ENCODE results near the gene NEMP1.

NEMP1 gene

GRCh38 chr12:57046947-57047890, 31.4 kb downstream of the NEMP1 start:
- H3K9me3 ChIP-seq (ENCODE audit: low read length) = no peaks in the 10 kb centered on the region
- H3K36me3 ChIP-seq (ENCODE audit: insufficient read depth, low read length) = no peaks in the 10 kb centered on the region
- H3K9ac ChIP-seq (ENCODE audit: low read length) = no peak overlapping the region
- no peaks in the 10 kb centered on the region for H3K27me3 ChIP-seq (ENCODE audit: control insufficient read depth in 1 of 2, insufficient read depth in 2 of 2, low read length in 2 of 2)
- peaks cover 5% of the 10 kb centered on the region for H3K4me1 ChIP-seq (ENCODE audit: insufficient read depth, low read length)
- no peak overlapping the region for H3K27ac ChIP-seq (ENCODE audit: low read depth, low read length)
- H3K4me3 ChIP-seq (ENCODE audit: low read depth in 1 of 2, low read length in 2 of 2) = no peak overlapping the region

GRCh38 chr12:57046086-57046791, 32.4 kb downstream of the NEMP1 start:
- H3K27ac ChIP-seq (ENCODE audit: low read depth, low read length) = no peak overlapping the region
- no peak overlapping the region for H3K9ac ChIP-seq (ENCODE audit: low read length)
- H3K4me1 ChIP-seq (ENCODE audit: insufficient read depth, low read length) = peaks cover 5% of the 10 kb centered on the region
- H3K9me3 ChIP-seq (ENCODE audit: low read length) = no peaks in the 10 kb centered on the region
- no peaks in the 10 kb centered on the region for H3K27me3 ChIP-seq (ENCODE audit: control insufficient read depth in 1 of 2, insufficient read depth in 2 of 2, low read length in 2 of 2)
- H3K4me3 ChIP-seq (ENCODE audit: low read depth in 1 of 2, low read length in 2 of 2) = no peak overlapping the region
- no peaks in the 10 kb centered on the region for H3K36me3 ChIP-seq (ENCODE audit: insufficient read depth, low read length)

- Histone ChIP-seq H3K4me1 (ENCODE audit: insufficient read depth, low read length) (peaks cover 5% of the 10 kb centered on the region), H3K4me3 (ENCODE audit: low read depth in 1 of 2, low read length in 2 of 2) (no peak overlapping the region), H3K36me3 (ENCODE audit: insufficient read depth, low read length) (no peaks in the 10 kb centered on the region), H3K27me3 (ENCODE audit: control insufficient read depth in 1 of 2, insufficient read depth in 2 of 2, low read length in 2 of 2) (no peaks in the 10 kb centered on the region), H3K9me3 (ENCODE audit: low read length) (no peaks in the 10 kb centered on the region), H3K27ac (ENCODE audit: low read depth, low read length) (no peak overlapping the region), H3K9ac (ENCODE audit: low read length) (no peak overlapping the region)
Measured at GRCh38 chr12:57044889-57045288, 33.7 kb downstream of the NEMP1 start.

- H3K4me3 ChIP-seq (ENCODE audit: low read depth in 1 of 2, low read length in 2 of 2) = no peak overlapping the region
- H3K27me3 ChIP-seq (ENCODE audit: control insufficient read depth in 1 of 2, insufficient read depth in 2 of 2, low read length in 2 of 2) = no peaks in the 10 kb centered on the region
- H3K9ac ChIP-seq (ENCODE audit: low read length) = no peak overlapping the region
- H3K4me1 ChIP-seq (ENCODE audit: insufficient read depth, low read length) = peaks cover 5% of the 10 kb centered on the region
- H3K9me3 ChIP-seq (ENCODE audit: low read length) = no peaks in the 10 kb centered on the region
- no peaks in the 10 kb centered on the region for H3K36me3 ChIP-seq (ENCODE audit: insufficient read depth, low read length)
- H3K27ac ChIP-seq (ENCODE audit: low read depth, low read length) = no peak overlapping the region
Measured at GRCh38 chr12:57044468-57044867, 34.1 kb downstream of the NEMP1 start.

- H3K4me3 ChIP-seq (ENCODE audit: low read depth in 1 of 2, low read length in 2 of 2) = no peak overlapping the region
- no peak overlapping the region for H3K27ac ChIP-seq (ENCODE audit: low read depth, low read length)
- H3K9me3 ChIP-seq (ENCODE audit: low read length) = no peaks in the 10 kb centered on the region
- no peaks in the 10 kb centered on the region for H3K4me1 ChIP-seq (ENCODE audit: insufficient read depth, low read length)
- H3K9ac ChIP-seq (ENCODE audit: low read length) = no peak overlapping the region
- no peaks in the 10 kb centered on the region for H3K36me3 ChIP-seq (ENCODE audit: insufficient read depth, low read length)
- H3K27me3 ChIP-seq (ENCODE audit: control insufficient read depth in 1 of 2, insufficient read depth in 2 of 2, low read length in 2 of 2) = no peaks in the 10 kb centered on the region
Measured at GRCh38 chr12:57042695-57043094, 35.9 kb downstream of the NEMP1 start.

GRCh38 chr12:57040750-57041149, 37.8 kb downstream of the NEMP1 start:
- H3K27ac ChIP-seq (ENCODE audit: low read depth, low read length) = no peak overlapping the region
- no peak overlapping the region for H3K4me3 ChIP-seq (ENCODE audit: low read depth in 1 of 2, low read length in 2 of 2)
- no peaks in the 10 kb centered on the region for H3K36me3 ChIP-seq (ENCODE audit: insufficient read depth, low read length)
- H3K9me3 ChIP-seq (ENCODE audit: low read length) = no peaks in the 10 kb centered on the region
- no peaks in the 10 kb centered on the region for H3K4me1 ChIP-seq (ENCODE audit: insufficient read depth, low read length)
- no peaks in the 10 kb centered on the region for H3K27me3 ChIP-seq (ENCODE audit: control insufficient read depth in 1 of 2, insufficient read depth in 2 of 2, low read length in 2 of 2)
- H3K9ac ChIP-seq (ENCODE audit: low read length) = no peak overlapping the region

- no peak overlapping the region for H3K4me3 ChIP-seq (ENCODE audit: low read depth in 1 of 2, low read length in 2 of 2)
Measured at GRCh38 chr12:57040211-57040610, 38.4 kb downstream of the NEMP1 start.

GRCh38 chr12:57039016-57039798, 39.4 kb downstream of the NEMP1 start:
- Histone ChIP-seq H3K4me3 (ENCODE audit: low read depth in 1 of 2, low read length in 2 of 2) (no peak overlapping the region), H3K27me3 (ENCODE audit: control insufficient read depth in 1 of 2, insufficient read depth in 2 of 2, low read length in 2 of 2) (no peaks in the 10 kb centered on the region), H3K9me3 (ENCODE audit: low read length) (no peaks in the 10 kb centered on the region), H3K36me3 (ENCODE audit: insufficient read depth, low read length) (no peaks in the 10 kb centered on the region), H3K27ac (ENCODE audit: low read depth, low read length) (no peak overlapping the region), H3K9ac (ENCODE audit: low read length) (no peak overlapping the region), H3K4me1 (ENCODE audit: insufficient read depth, low read length) (no peaks in the 10 kb centered on the region)

More at GRCh38 chr12:57040211-57040610, 38.4 kb downstream of the NEMP1 start:
- Histone ChIP-seq H3K4me1 (ENCODE audit: insufficient read depth, low read length) (no peaks in the 10 kb centered on the region), H3K27ac (ENCODE audit: low read depth, low read length) (no peak overlapping the region), H3K27me3 (ENCODE audit: control insufficient read depth in 1 of 2, insufficient read depth in 2 of 2, low read length in 2 of 2) (no peaks in the 10 kb centered on the region), H3K9me3 (ENCODE audit: low read length) (no peaks in the 10 kb centered on the region), H3K36me3 (ENCODE audit: insufficient read depth, low read length) (no peaks in the 10 kb centered on the region), H3K9ac (ENCODE audit: low read length) (no peak overlapping the region)

GRCh38 chr12:57037264-57037663, 41.3 kb downstream of the NEMP1 start:
- H3K9ac ChIP-seq (ENCODE audit: low read length) = no peak overlapping the region
- H3K9me3 ChIP-seq (ENCODE audit: low read length) = no peaks in the 10 kb centered on the region
- no peaks in the 10 kb centered on the region for H3K27me3 ChIP-seq (ENCODE audit: control insufficient read depth in 1 of 2, insufficient read depth in 2 of 2, low read length in 2 of 2)
- no peaks in the 10 kb centered on the region for H3K36me3 ChIP-seq (ENCODE audit: insufficient read depth, low read length)
- no peak overlapping the region for H3K4me3 ChIP-seq (ENCODE audit: low read depth in 1 of 2, low read length in 2 of 2)
- H3K4me1 ChIP-seq (ENCODE audit: insufficient read depth, low read length) = no peaks in the 10 kb centered on the region
- no peak overlapping the region for H3K27ac ChIP-seq (ENCODE audit: low read depth, low read length)

GRCh38 chr12:57033431-57033830, 45.2 kb downstream of the NEMP1 start:
- H3K9me3 ChIP-seq (ENCODE audit: low read length) = no peaks in the 10 kb centered on the region
- no peak overlapping the region for H3K4me3 ChIP-seq (ENCODE audit: low read depth in 1 of 2, low read length in 2 of 2)
- H3K9ac ChIP-seq (ENCODE audit: low read length) = no peak overlapping the region
- no peak overlapping the region for H3K27ac ChIP-seq (ENCODE audit: low read depth, low read length)
- H3K4me1 ChIP-seq (ENCODE audit: insufficient read depth, low read length) = no peaks in the 10 kb centered on the region
- H3K36me3 ChIP-seq (ENCODE audit: insufficient read depth, low read length) = no peaks in the 10 kb centered on the region
- no peaks in the 10 kb centered on the region for H3K27me3 ChIP-seq (ENCODE audit: control insufficient read depth in 1 of 2, insufficient read depth in 2 of 2, low read length in 2 of 2)

- H3K27ac ChIP-seq (ENCODE audit: low read depth, low read length) = no peak overlapping the region
- no peaks in the 10 kb centered on the region for H3K9me3 ChIP-seq (ENCODE audit: low read length)
- no peaks in the 10 kb centered on the region for H3K36me3 ChIP-seq (ENCODE audit: insufficient read depth, low read length)
- no peaks in the 10 kb centered on the region for H3K27me3 ChIP-seq (ENCODE audit: control insufficient read depth in 1 of 2, insufficient read depth in 2 of 2, low read length in 2 of 2)
- no peak overlapping the region for H3K4me3 ChIP-seq (ENCODE audit: low read depth in 1 of 2, low read length in 2 of 2)
- H3K4me1 ChIP-seq (ENCODE audit: insufficient read depth, low read length) = peaks cover 12% of the 10 kb centered on the region
- no peak overlapping the region for H3K9ac ChIP-seq (ENCODE audit: low read length)
Measured at GRCh38 chr12:57031789-57032188, 46.8 kb downstream of the NEMP1 start.
